Stimulated activated CD8-positive, alpha-beta memory T cell treated with anti-CD3 and anti-CD28 coated beads, Interleukin-12 subunit alpha, Interleukin-12 subunit beta, amount 100 ng/mL, for 1 hour (primary cell): ENCODE measurements around the gene IGFBP2.

Source experiments
- DNase-seq: peaks from one replicate; pipeline ENCODE4 v3.0.0-alpha.2; 2020; ENCODE audit warnings: low read depth

The IGFBP2 gene

GRCh38 chr2:216636551-216637450 lies 3.6 kb downstream of the IGFBP2 start:
- no peak for DNase-seq

- no peak for DNase-seq
Measured at GRCh38 chr2:216637472-216637871, 4.3 kb downstream of the IGFBP2 start.

GRCh38 chr2:216643986-216644659 lies 10.9 kb downstream of the IGFBP2 start:
- no peak for DNase-seq

- no peak for DNase-seq
Measured at GRCh38 chr2:216644842-216645635, 11.8 kb downstream of the IGFBP2 start.

GRCh38 chr2:216645636-216645950 lies 12.4 kb downstream of the IGFBP2 start:
- no peak for DNase-seq

GRCh38 chr2:216646116-216646515 lies 12.9 kb downstream of the IGFBP2 start:
- DNase-seq: no peak

- DNase-seq: no peak
Measured at GRCh38 chr2:216648105-216648504, 14.9 kb downstream of the IGFBP2 start.

GRCh38 chr2:216649574-216649973 lies 16.4 kb downstream of the IGFBP2 start:
- DNase-seq: no peak

GRCh38 chr2:216650626-216651257 lies 17.5 kb downstream of the IGFBP2 start:
- DNase-seq: no peak

- DNase-seq: no peak
Measured at GRCh38 chr2:216651351-216651881, 18.2 kb downstream of the IGFBP2 start.

GRCh38 chr2:216652566-216652965 lies 19.3 kb downstream of the IGFBP2 start:
- DNase-seq: no peak

- DNase-seq: no peak
Measured at GRCh38 chr2:216653093-216653799, 20.0 kb downstream of the IGFBP2 start.

- no peak for DNase-seq
Measured at GRCh38 chr2:216653931-216654365, 20.7 kb downstream of the IGFBP2 start.

GRCh38 chr2:216654528-216655052 lies 21.4 kb downstream of the IGFBP2 start:
- no peak for DNase-seq

GRCh38 chr2:216657086-216657855 lies 24.1 kb downstream of the IGFBP2 start:
- no peak for DNase-seq

- DNase-seq: no peak
Measured at GRCh38 chr2:216657980-216658379, 24.8 kb downstream of the IGFBP2 start.

- DNase-seq: no peak
Measured at GRCh38 chr2:216658757-216659156, 25.5 kb downstream of the IGFBP2 start.

GRCh38 chr2:216659276-216659675 lies 26.1 kb downstream of the IGFBP2 start:
- no peak for DNase-seq

GRCh38 chr2:216660496-216660895 lies 27.3 kb downstream of the IGFBP2 start:
- no peak for DNase-seq

- DNase-seq: no peak
Measured at GRCh38 chr2:216661051-216661450, 27.8 kb downstream of the IGFBP2 start.
